Testis (tissue), 2 donors: ENCODE data around the gene PPP1R26.
"Not testable (repeated sequence)": the region's sequence is repeated elsewhere in the genome, so short reads cannot be mapped to it uniquely, and the experiment has no call there.

Source experiments
- POLR2A ChIP-seq: fragments of 450-650 bp; IDR thresholded peaks from one replicate; pipeline ENCODE4 v1.6.1; 2017; ENCODE audit warnings: antibody characterized with exemption, mild to moderate bottlenecking, moderate library complexity
- TF ChIP-seq, protein P1 (sequence below), 3 experiments: fragments of 450-650 bp in 2 of 3; fragments of 200-600 bp in 1 of 3; sonication (generic) in 1 of 3; IDR thresholded peaks; one replicate each; pipeline ENCODE4 v1.5.1; 2016 to 2019; ENCODE audit warnings: antibody characterized with exemption in 3 of 3, mild to moderate bottlenecking in 2 of 3, moderate library complexity in 1 of 3

DNA sequence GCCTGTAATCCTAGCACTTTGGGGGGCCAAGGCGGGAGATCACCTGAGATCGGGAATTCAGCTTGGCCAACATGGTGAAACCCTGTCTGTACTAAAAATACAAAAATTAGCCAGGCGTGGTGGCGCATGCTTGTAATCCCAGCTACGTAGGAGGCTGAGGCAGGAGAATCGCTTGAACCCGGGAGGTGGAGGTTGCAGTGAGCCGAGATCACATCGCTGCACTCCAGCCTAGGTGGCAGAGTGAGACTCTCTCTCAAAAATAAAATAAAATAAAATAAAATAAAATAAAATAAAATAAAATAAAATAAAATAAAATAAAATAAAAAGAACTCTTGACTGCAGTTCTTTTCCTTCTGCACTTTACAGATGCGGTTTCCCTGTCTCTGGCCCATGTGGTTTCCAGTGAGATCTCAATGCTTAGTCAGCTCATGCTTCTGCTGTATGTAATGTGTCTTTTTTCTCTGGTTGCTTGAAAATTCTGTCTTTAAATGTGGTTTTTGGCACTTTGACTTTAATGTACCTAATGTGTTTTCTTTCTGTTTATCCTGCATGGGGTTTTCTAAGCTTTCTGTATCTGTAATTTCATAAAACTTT, 49.4 kb downstream of the PPP1R26 start:
- TF ChIP-seq, protein P1, sequence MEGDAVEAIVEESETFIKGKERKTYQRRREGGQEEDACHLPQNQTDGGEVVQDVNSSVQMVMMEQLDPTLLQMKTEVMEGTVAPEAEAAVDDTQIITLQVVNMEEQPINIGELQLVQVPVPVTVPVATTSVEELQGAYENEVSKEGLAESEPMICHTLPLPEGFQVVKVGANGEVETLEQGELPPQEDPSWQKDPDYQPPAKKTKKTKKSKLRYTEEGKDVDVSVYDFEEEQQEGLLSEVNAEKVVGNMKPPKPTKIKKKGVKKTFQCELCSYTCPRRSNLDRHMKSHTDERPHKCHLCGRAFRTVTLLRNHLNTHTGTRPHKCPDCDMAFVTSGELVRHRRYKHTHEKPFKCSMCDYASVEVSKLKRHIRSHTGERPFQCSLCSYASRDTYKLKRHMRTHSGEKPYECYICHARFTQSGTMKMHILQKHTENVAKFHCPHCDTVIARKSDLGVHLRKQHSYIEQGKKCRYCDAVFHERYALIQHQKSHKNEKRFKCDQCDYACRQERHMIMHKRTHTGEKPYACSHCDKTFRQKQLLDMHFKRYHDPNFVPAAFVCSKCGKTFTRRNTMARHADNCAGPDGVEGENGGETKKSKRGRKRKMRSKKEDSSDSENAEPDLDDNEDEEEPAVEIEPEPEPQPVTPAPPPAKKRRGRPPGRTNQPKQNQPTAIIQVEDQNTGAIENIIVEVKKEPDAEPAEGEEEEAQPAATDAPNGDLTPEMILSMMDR (IDR thresholded peaks at IDR 0.05), result not testable (repeated sequence)
- TF ChIP-seq POLR2A, result not testable (repeated sequence)
